H9 (cell line): ENCODE measurements around the gene CLCN2. TPM values are rescaled to one million over a fixed set of nuclear protein-coding genes. Genes with fewer than 3 reads are reported as not detected.

Experiments used
- DNase-seq: peaks from one replicate; pipeline ENCODE4 v3.0.0-alpha.2; 2017
- H2AFZ ChIP-seq: one replicate; pipeline ENCODE4 v1.6.1; 2013; ENCODE audit warnings: mild to moderate bottlenecking, low read length, control low read depth, moderate library complexity
- H2AK5ac ChIP-seq: 2 replicates; pipeline ENCODE4 v1.6.1; 2013; ENCODE audit warnings: low read length, control low read depth, mixed read lengths; ENCODE audit not compliant: insufficient read length
- H2BK120ac ChIP-seq: one replicate; pipeline ENCODE4 v1.6.1; 2013; ENCODE audit warnings: low read depth, mild to moderate bottlenecking, low read length, control low read depth, inconsistent platforms; ENCODE audit not compliant: poor library complexity, severe bottlenecking
- H2BK12ac ChIP-seq: 2 replicates; pipeline ENCODE4 v1.6.1; 2013; ENCODE audit warnings: low read length, control low read depth, mixed read lengths, low read depth; ENCODE audit not compliant: insufficient read length
- H2BK15ac ChIP-seq: 2 replicates; pipeline ENCODE4 v1.6.1; 2013; ENCODE audit warnings: low read depth, low read length, control low read depth
- H2BK20ac ChIP-seq: one replicate; pipeline ENCODE4 v1.6.1; 2013; ENCODE audit warnings: low read depth, mild to moderate bottlenecking, low read length, control low read depth, inconsistent platforms; ENCODE audit not compliant: poor library complexity, severe bottlenecking
- H2BK5ac ChIP-seq: 2 replicates; pipeline ENCODE4 v1.6.1; 2013; ENCODE audit warnings: low read length, control low read depth, mixed read lengths; ENCODE audit not compliant: insufficient read length
- H3K14ac ChIP-seq: 2 replicates; pipeline ENCODE4 v1.6.1; 2013; ENCODE audit warnings: low read length, control low read depth; ENCODE audit not compliant: insufficient read depth
- H3K18ac ChIP-seq: 2 replicates; pipeline ENCODE4 v1.6.1; 2013; ENCODE audit warnings: low read depth, mild to moderate bottlenecking, mixed read lengths, low read length, control low read depth; ENCODE audit not compliant: insufficient read length
- H3K23ac ChIP-seq: 2 replicates; pipeline ENCODE4 v1.6.1; 2013; ENCODE audit warnings: low read length, control low read depth, mixed read lengths, low read depth; ENCODE audit not compliant: insufficient read length
- H3K23me2 ChIP-seq: 2 replicates; pipeline ENCODE4 v1.6.1; 2013; ENCODE audit warnings: low read depth, mild to moderate bottlenecking, mixed read lengths, low read length, control low read depth; ENCODE audit not compliant: insufficient read length, poor library complexity, severe bottlenecking
- H3K27ac ChIP-seq: 2 replicates; pipeline ENCODE4 v1.5.1; 2013; ENCODE audit warnings: low read length, control low read depth, mixed read lengths, low read depth; ENCODE audit not compliant: insufficient read length
- H3K27me3 ChIP-seq: 2 replicates; pipeline ENCODE4 v1.6.1; 2013; ENCODE audit warnings: low read length, control low read depth, inconsistent platforms; ENCODE audit not compliant: insufficient read depth
- H3K4ac ChIP-seq: 2 replicates; pipeline ENCODE4 v1.6.1; 2013; ENCODE audit warnings: low read depth, mild to moderate bottlenecking, control low read depth, inconsistent platforms, low read length, moderate library complexity
- H3K4me1 ChIP-seq: 2 replicates; pipeline ENCODE4 v1.6.1; 2013; ENCODE audit warnings: low read length, control low read depth, inconsistent platforms; ENCODE audit not compliant: insufficient read depth
- H3K4me2 ChIP-seq: 2 replicates; pipeline ENCODE4 v1.6.1; 2013; ENCODE audit warnings: low read length, control low read depth, mixed read lengths; ENCODE audit not compliant: insufficient read length, insufficient read depth
- H3K56ac ChIP-seq: 2 replicates; pipeline ENCODE4 v1.6.1; 2013; ENCODE audit warnings: low read depth, mild to moderate bottlenecking, mixed read lengths, low read length, control low read depth; ENCODE audit not compliant: insufficient read length
- H3K79me1 ChIP-seq: 2 replicates; pipeline ENCODE4 v1.6.1; 2013; ENCODE audit warnings: low read depth, mild to moderate bottlenecking, moderate library complexity, low read length, control low read depth, inconsistent platforms; ENCODE audit not compliant: insufficient read depth, poor library complexity, severe bottlenecking
- H3K79me2 ChIP-seq: 2 replicates; pipeline ENCODE4 v1.6.1; 2013; ENCODE audit warnings: low read length, control low read depth, inconsistent platforms; ENCODE audit not compliant: insufficient read depth
- H3K9ac ChIP-seq: 2 replicates; pipeline ENCODE4 v1.6.1; 2013; ENCODE audit warnings: low read length, control low read depth, mixed read lengths; ENCODE audit not compliant: insufficient read length; ENCODE audit errors: extremely low read depth
- H3K9me3 ChIP-seq: one replicate; pipeline ENCODE4 v1.6.1; 2013; ENCODE audit warnings: low read depth, low read length, inconsistent platforms; ENCODE audit not compliant: control insufficient read depth
- H3T11ph ChIP-seq: one replicate; pipeline ENCODE4 v1.6.1; 2013; ENCODE audit warnings: mild to moderate bottlenecking, low read length, control low read depth, inconsistent platforms
- H4K20me1 ChIP-seq: one replicate; pipeline ENCODE4 v1.6.1; 2013; ENCODE audit not compliant: control insufficient read depth, insufficient read length, insufficient read depth
- H4K5ac ChIP-seq: 2 replicates; pipeline ENCODE4 v1.6.1; 2013; ENCODE audit warnings: low read depth, mild to moderate bottlenecking, mixed read lengths, low read length, control low read depth; ENCODE audit not compliant: insufficient read length
- H4K8ac ChIP-seq: replicated peaks from 2 replicates; pipeline ENCODE4 v1.6.1; 2013; ENCODE audit warnings: low read length, control low read depth, mixed read lengths, low read depth; ENCODE audit not compliant: insufficient read length
- H4K91ac ChIP-seq: 2 replicates; pipeline ENCODE4 v1.6.1; 2013; ENCODE audit warnings: low read depth, mild to moderate bottlenecking, moderate library complexity, mixed read lengths, low read length, control low read depth; ENCODE audit not compliant: insufficient read length
- H3K27ac Mint-ChIP-seq, 3 experiments: 2 replicates in 2 of 3; 3 replicates in 1 of 3; pipeline ENCODE4 v1.8.0; 2020 to 2021; ENCODE audit warnings: mixed read lengths in 3 of 3, mild to moderate bottlenecking in 1 of 3, moderate library complexity in 1 of 3
- H3K27me3 Mint-ChIP-seq: 2 replicates; pipeline ENCODE4 v1.8.0; 2021; ENCODE audit warnings: low read depth, mild to moderate bottlenecking, moderate library complexity, mixed read lengths
- H3K36me3 Mint-ChIP-seq, 3 experiments: 2 replicates in 2 of 3; 3 replicates in 1 of 3; pipeline ENCODE4 v1.8.0; 2020 to 2021; ENCODE audit warnings: low read depth in 3 of 3, mixed read lengths in 3 of 3; ENCODE audit not compliant: insufficient read depth in 1 of 3
- H3K4me1 Mint-ChIP-seq, 2 experiments: 2 replicates each; pipeline ENCODE4 v1.8.0; 2020; ENCODE audit warnings: mixed read lengths in 2 of 2
- H3K4me3 Mint-ChIP-seq, 2 experiments: 2 replicates in 1 of 2; 3 replicates in 1 of 2; pipeline ENCODE4 v1.8.0; 2020 to 2021; ENCODE audit warnings: mild to moderate bottlenecking in 2 of 2, mixed read lengths in 2 of 2, moderate library complexity in 1 of 2
- H3K9me3 Mint-ChIP-seq, 2 experiments: 2 replicates in 1 of 2; 3 replicates in 1 of 2; pipeline ENCODE4 v1.8.0; 2020; ENCODE audit warnings: mild to moderate bottlenecking in 2 of 2, mixed read lengths in 2 of 2, moderate library complexity in 1 of 2
- WGBS: extraction: QIAGEN DNeasy Blood & Tissue Kit; methylation state at CpG from one replicate; pipeline ENCODE4 v1.1.7; 2013; ENCODE audit warnings: missing lambda C conversion rate, low lambda C conversion rate, mixed read lengths; ENCODE audit not compliant: insufficient read length; ENCODE audit errors: extremely low coverage; 5-methylcytosine and 5-hydroxymethylcytosine counted together
- total RNA-seq: library from RNA; stranded (reverse); gene quantifications from 2 replicates; pipeline ENCODE4 v1.2.1, GENCODE V29; 2021
- TF ChIP-seq, protein P1 (sequence below): fragments of 200-600 bp; sonication (generic); conservative IDR thresholded peaks from 3 replicates; pipeline ENCODE4 v1.8.0; 2021; ENCODE audit warnings: antibody characterized with exemption, mild to moderate bottlenecking

CLCN2 gene
- total RNA-seq, 1 experiment from 2014 or later = 17.2 TPM

- TF ChIP-seq, protein P1, sequence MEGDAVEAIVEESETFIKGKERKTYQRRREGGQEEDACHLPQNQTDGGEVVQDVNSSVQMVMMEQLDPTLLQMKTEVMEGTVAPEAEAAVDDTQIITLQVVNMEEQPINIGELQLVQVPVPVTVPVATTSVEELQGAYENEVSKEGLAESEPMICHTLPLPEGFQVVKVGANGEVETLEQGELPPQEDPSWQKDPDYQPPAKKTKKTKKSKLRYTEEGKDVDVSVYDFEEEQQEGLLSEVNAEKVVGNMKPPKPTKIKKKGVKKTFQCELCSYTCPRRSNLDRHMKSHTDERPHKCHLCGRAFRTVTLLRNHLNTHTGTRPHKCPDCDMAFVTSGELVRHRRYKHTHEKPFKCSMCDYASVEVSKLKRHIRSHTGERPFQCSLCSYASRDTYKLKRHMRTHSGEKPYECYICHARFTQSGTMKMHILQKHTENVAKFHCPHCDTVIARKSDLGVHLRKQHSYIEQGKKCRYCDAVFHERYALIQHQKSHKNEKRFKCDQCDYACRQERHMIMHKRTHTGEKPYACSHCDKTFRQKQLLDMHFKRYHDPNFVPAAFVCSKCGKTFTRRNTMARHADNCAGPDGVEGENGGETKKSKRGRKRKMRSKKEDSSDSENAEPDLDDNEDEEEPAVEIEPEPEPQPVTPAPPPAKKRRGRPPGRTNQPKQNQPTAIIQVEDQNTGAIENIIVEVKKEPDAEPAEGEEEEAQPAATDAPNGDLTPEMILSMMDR = no peak
- H2AK5ac ChIP-seq = no peak overlapping the region
- no peak overlapping the region for H2BK120ac ChIP-seq
- no peak overlapping the region for H3T11ph ChIP-seq
- H3K27me3 Mint-ChIP-seq = peaks cover 70% of the 10 kb centered on the region
- no peaks in the 10 kb centered on the region for H3K36me3 Mint-ChIP-seq
- H4K5ac ChIP-seq = no peak overlapping the region
- WGBS = no CpG with 5 or more reads among the region's 16 CpGs
- H3K9ac ChIP-seq = no peak overlapping the region
- H3K79me2 ChIP-seq = no peaks in the 10 kb centered on the region
- DNase-seq = no peak
- no peak overlapping the region for H2AFZ ChIP-seq
- peaks cover 2% of the 10 kb centered on the region for H4K20me1 ChIP-seq
- H3K4ac ChIP-seq = no peak overlapping the region
- no peak overlapping the region for H3K4me3 Mint-ChIP-seq
- H3K27me3 ChIP-seq = peaks cover 33% of the 10 kb centered on the region
- peaks cover 5% of the 10 kb centered on the region; the same call in 1 of the 2 replicates for H3K4me1 ChIP-seq
- no peak overlapping the region for H3K56ac ChIP-seq
- peaks cover 9% of the 10 kb centered on the region for H3K23me2 ChIP-seq
- no peak overlapping the region for H3K18ac ChIP-seq
- no peak overlapping the region; the same call in 1 of the 2 replicates for H3K14ac ChIP-seq
- H2BK5ac ChIP-seq = no peak overlapping the region
- no peaks in the 10 kb centered on the region for H3K9me3 ChIP-seq
- no peak overlapping the region for H3K4me2 ChIP-seq
- H4K8ac ChIP-seq = no peak overlapping the region
- H3K79me1 ChIP-seq = no peaks in the 10 kb centered on the region
- H3K23ac ChIP-seq = no peak overlapping the region
- peaks cover 21 to 23% of the 10 kb centered on the region in 2 experiments for H3K4me1 Mint-ChIP-seq
- H4K91ac ChIP-seq = no peak overlapping the region
- H2BK20ac ChIP-seq = no peak overlapping the region
- H3K27ac ChIP-seq = no peak overlapping the region
- H2BK12ac ChIP-seq = no peak overlapping the region
- no peak overlapping the region for H2BK15ac ChIP-seq
- no peak overlapping the region for H3K27ac Mint-ChIP-seq
- H3K9me3 Mint-ChIP-seq = peaks cover 0 to 3% of the 10 kb centered on the region in 2 experiments; a peak in 3 of 5 replicates
These were observed 21.1 kb upstream of the CLCN2 start for GRCh38 chr3:184382326-184383032.
